ENCODE measurements around the gene PCYT2.

Gene PCYT2

DNA sequence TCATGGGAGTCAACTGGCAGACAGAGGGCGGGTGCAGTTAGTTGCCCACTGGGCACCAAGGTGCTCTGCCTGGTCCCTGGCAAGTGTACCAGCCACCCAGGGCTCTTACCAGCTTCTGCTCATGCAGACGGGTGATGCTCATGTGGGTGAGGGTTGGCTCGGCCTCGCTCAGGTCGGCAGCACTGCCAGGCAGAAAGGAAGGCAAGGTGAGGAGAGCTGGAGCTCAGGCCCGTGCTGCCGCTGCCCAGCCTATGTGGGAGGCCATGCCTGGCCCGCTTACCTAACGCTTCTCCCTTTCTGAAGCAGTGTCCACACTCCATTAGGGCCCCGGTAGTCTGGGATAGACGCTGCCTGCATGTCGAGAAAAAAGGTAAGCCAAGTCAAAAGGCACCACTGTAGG is 4.1 kb upstream of the PCYT2 start:
- no peak for ATAC-seq
- no peak for TF ChIP-seq ZNF8 (CRISPR knock-in tag; IDR thresholded peaks at IDR 0.05)
- no peak for TF ChIP-seq BACH2 (CRISPR knock-in tag; IDR thresholded peaks at IDR 0.05; ENCODE audit: borderline replicate concordance)
- no peak for TF ChIP-seq SNAI2 (CRISPR knock-in tag; IDR thresholded peaks at IDR 0.05)
- no peak for TF ChIP-seq ZC3H10 (CRISPR knock-in tag; IDR thresholded peaks at IDR 0.05)
- TF ChIP-seq ZNF70 (CRISPR knock-in tag; IDR thresholded peaks at IDR 0.05): no peak
- TF ChIP-seq GLIS3 (CRISPR knock-in tag; IDR thresholded peaks at IDR 0.05): no peak
- TF ChIP-seq OSR1 (CRISPR knock-in tag; IDR thresholded peaks at IDR 0.05): no peak
- TF ChIP-seq, protein P1, sequence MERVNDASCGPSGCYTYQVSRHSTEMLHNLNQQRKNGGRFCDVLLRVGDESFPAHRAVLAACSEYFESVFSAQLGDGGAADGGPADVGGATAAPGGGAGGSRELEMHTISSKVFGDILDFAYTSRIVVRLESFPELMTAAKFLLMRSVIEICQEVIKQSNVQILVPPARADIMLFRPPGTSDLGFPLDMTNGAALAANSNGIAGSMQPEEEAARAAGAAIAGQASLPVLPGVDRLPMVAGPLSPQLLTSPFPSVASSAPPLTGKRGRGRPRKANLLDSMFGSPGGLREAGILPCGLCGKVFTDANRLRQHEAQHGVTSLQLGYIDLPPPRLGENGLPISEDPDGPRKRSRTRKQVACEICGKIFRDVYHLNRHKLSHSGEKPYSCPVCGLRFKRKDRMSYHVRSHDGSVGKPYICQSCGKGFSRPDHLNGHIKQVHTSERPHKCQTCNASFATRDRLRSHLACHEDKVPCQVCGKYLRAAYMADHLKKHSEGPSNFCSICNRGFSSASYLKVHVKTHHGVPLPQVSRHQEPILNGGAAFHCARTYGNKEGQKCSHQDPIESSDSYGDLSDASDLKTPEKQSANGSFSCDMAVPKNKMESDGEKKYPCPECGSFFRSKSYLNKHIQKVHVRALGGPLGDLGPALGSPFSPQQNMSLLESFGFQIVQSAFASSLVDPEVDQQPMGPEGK (CRISPR knock-in tag; IDR thresholded peaks at IDR 0.05; ENCODE audit: borderline replicate concordance): no peak
- TF ChIP-seq, protein P2, sequence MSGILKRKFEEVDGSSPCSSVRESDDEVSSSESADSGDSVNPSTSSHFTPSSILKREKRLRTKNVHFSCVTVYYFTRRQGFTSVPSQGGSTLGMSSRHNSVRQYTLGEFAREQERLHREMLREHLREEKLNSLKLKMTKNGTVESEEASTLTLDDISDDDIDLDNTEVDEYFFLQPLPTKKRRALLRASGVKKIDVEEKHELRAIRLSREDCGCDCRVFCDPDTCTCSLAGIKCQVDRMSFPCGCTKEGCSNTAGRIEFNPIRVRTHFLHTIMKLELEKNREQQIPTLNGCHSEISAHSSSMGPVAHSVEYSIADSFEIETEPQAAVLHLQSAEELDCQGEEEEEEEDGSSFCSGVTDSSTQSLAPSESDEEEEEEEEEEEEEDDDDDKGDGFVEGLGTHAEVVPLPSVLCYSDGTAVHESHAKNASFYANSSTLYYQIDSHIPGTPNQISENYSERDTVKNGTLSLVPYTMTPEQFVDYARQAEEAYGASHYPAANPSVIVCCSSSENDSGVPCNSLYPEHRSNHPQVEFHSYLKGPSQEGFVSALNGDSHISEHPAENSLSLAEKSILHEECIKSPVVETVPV (CRISPR knock-in tag; IDR thresholded peaks at IDR 0.05): no peak
- no peak for TF ChIP-seq ZFP30 (CRISPR knock-in tag; IDR thresholded peaks at IDR 0.05)

DNA sequence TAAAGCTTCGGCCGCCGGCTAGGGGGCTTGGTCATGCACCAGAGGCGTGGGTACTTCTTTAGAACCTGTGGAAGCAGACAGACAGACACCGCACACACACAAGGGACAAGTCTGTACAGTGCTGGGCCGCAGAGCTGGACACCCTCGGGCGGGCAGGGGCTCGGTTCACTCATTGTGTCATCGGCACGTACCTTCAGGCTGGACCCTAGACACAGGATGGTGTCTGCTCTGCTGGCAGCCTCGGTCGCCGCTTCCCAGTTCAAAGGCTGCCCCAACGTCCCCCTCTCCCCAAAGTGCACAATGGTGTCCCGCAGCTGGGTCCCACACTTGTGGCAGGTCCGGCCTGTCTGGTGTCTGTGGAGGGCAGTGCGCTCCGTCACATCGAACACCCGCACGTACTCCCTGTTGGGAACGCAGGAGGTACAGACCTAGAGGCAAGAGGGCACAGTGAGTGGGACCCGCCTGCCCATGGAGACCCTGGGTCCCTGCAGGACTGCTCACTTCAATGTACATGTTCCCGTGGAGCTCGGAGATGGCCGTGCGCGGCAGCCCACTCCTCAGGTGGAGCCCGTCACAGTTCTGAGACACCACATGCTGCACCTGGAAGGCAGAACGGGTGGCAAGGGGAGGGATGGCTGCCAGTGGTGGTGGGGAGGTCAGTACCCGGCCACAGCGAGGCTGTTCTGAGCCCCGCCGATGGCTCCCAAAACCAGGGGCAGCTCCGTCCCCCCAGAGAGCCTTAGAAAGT is 3.1 kb upstream of the PCYT2 start:
- ATAC-seq: no peak
- no peak for TF ChIP-seq OSR1 (CRISPR knock-in tag; IDR thresholded peaks at IDR 0.05)

DNA sequence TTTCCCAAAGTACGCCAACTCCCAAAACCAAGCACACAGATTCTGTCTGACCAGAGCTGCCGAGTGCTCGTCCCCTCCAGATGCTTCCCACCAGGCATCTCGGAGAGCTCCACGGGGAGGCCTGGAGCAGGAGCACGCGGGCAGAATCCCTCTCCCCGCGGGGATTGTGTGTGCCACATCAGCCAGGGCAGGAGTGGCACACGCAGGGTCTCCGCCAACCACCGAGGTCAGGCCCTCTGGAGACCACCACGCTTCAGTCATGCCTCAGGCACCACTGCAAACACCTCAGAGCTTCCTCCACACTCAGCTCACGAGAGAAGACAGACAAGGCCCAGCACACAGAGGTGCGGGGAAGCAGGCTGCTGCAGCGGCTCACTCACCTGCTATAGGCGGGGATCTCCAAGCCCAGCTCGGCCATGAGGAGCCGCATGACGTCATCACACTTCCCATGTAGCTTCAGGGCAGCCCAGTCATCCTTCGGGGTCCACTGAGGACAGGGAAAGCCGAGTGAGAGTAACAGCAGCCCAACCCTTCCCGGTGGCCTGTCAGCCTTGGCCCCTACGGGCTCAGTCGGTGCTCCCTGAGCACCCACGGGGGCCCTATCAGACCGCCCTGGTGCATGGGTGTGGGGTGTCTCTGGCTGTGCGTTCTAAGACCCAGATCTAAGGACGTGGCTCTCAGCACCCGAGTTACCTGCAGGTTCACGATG is 2.3 kb upstream of the PCYT2 start:
- ATAC-seq: no peak
- TF ChIP-seq TCF4 (CRISPR knock-in tag; IDR thresholded peaks at IDR 0.05; ENCODE audit: borderline replicate concordance): no peak
- no peak for TF ChIP-seq TOX (CRISPR knock-in tag; IDR thresholded peaks at IDR 0.05; ENCODE audit: borderline replicate concordance)
- TF ChIP-seq ZC3H10 (CRISPR knock-in tag; IDR thresholded peaks at IDR 0.05): no peak
- TF ChIP-seq, protein P3, sequence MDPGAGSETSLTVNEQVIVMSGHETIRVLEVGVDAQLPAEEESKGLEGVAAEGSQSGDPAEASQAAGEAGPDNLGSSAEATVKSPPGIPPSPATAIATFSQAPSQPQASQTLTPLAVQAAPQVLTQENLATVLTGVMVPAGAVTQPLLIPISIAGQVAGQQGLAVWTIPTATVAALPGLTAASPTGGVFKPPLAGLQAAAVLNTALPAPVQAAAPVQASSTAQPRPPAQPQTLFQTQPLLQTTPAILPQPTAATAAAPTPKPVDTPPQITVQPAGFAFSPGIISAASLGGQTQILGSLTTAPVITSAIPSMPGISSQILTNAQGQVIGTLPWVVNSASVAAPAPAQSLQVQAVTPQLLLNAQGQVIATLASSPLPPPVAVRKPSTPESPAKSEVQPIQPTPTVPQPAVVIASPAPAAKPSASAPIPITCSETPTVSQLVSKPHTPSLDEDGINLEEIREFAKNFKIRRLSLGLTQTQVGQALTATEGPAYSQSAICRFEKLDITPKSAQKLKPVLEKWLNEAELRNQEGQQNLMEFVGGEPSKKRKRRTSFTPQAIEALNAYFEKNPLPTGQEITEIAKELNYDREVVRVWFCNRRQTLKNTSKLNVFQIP (CRISPR knock-in tag; IDR thresholded peaks at IDR 0.05; ENCODE audit: borderline replicate concordance, low read depth): no peak
- TF ChIP-seq, protein P1 (CRISPR knock-in tag; IDR thresholded peaks at IDR 0.05; ENCODE audit: borderline replicate concordance): no peak
- TF ChIP-seq ISL1 (CRISPR knock-in tag; IDR thresholded peaks at IDR 0.05): no peak
- TF ChIP-seq ZNF70 (CRISPR knock-in tag; IDR thresholded peaks at IDR 0.05): no peak
- TF ChIP-seq PPARA (CRISPR knock-in tag; IDR thresholded peaks at IDR 0.05; ENCODE audit: borderline replicate concordance): no peak
- TF ChIP-seq, protein P2 (CRISPR knock-in tag; IDR thresholded peaks at IDR 0.05): no peak
- TF ChIP-seq BACH2 (CRISPR knock-in tag; IDR thresholded peaks at IDR 0.05; ENCODE audit: borderline replicate concordance): no peak
- no peak for TF ChIP-seq ESRRG (CRISPR knock-in tag; IDR thresholded peaks at IDR 0.05)

Measured in SK-N-SH treated with all-trans-retinoic acid at 6 μM for 48 hours (cell line).